GM12891 (cell line): ENCODE results near the gene AMBP.

Source experiments
- PAX5 ChIP-seq: IDR thresholded peaks from 2 replicates; pipeline ENCODE4 v1.6.1; 2011; ENCODE audit warnings: low read length, moderate library complexity, mild to moderate bottlenecking; ENCODE audit not compliant: insufficient read depth, severe bottlenecking
- POLR2A ChIP-seq: IDR thresholded peaks from 2 replicates; pipeline ENCODE4 v1.6.1; 2011; ENCODE audit warnings: low read depth, low read length, control low read depth
- POLR2AphosphoS5 ChIP-seq: IDR thresholded peaks from 2 replicates; pipeline ENCODE4 v1.6.1; 2011; ENCODE audit warnings: low read depth, low read length, control low read depth
- POU2F2 ChIP-seq: IDR thresholded peaks from 2 replicates; pipeline ENCODE4 v1.6.1; 2011; ENCODE audit warnings: low read depth, mild to moderate bottlenecking, control low read depth, low read length, moderate library complexity
- TAF1 ChIP-seq: IDR thresholded peaks from 2 replicates; pipeline ENCODE4 v1.6.1; 2011; ENCODE audit warnings: low read depth, low read length, control low read depth

DNA sequence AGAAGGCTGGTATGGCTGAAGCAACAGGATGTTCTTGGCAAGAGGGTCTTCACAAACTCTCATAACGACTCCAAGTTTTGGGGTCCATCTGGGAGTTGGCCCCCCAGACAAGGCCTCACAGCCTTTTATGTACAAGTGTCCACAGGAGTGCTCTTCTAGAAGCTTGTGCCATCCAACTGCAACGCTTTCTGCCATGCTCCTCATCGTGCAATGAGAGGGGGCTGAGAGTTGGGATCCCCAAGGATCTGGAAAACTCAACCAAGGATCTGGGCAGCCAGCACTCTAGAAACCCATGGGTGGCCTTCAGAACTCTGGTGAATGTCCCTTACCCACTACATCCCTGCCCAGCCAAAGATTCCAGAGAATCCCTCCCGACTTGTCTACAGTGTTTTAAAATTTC, 8.5 kb upstream of the AMBP start:
- TF ChIP-seq TAF1 (no peak), POLR2A (no peak), POLR2AphosphoS5 (no peak), POU2F2 (no peak), PAX5 (no peak)
